COLO668 (cell line): ENCODE data around the gene RASSF3.
"Not testable (repeated sequence)": the region's sequence is repeated elsewhere in the genome, so short reads cannot be mapped to it uniquely, and the experiment has no call there.

Source experiments
- DNase-seq: peaks from one replicate; lab custom pipeline; 2025; ENCODE audit not compliant: unreplicated experiment; lab: John Stamatoyannopoulos, UW

The RASSF3 gene

DNA sequence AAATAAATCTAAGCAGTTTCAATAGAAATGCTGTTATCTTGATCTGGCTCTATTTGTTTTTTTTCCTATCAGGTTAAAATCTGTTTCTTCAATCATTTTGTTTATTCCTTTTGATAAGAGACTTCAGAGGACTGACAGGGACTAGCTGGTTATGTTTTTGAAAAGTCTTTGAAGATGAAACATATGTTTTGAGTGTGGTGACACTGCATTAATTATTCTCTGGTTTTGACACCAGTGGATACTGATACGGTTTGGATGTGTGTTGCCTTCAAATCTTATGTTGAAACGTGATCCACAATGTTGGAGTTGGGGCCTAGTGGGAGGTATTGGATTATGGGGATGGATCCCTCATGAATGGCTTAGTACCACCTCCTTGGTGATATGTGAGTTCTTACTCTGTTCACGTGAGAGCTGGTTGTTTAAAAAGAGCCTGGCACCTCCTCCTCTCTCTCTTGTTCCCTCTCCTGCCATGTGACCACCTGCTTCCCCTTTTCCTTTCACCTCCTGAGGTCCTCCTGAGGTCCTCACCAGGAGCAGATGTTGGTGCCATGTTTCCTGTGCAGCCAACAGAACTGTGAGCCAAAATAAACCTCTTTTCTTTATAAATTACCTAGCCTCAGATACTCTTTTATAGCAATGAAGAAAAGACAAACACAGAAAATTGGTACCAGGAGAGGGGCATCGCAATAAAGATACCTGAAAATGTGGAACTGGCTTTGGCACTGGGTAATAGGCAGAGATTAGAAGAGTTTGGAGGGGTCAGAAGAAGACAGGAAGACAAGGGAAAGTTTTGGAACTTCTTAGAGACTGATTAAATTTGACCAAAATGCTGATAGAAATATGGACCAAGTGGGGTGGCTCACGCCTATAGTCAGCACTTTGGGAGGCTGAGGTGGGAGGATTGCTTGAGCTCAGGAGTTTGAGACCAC is 23.0 kb downstream of the RASSF3 start:
- no peak for DNase-seq

DNA sequence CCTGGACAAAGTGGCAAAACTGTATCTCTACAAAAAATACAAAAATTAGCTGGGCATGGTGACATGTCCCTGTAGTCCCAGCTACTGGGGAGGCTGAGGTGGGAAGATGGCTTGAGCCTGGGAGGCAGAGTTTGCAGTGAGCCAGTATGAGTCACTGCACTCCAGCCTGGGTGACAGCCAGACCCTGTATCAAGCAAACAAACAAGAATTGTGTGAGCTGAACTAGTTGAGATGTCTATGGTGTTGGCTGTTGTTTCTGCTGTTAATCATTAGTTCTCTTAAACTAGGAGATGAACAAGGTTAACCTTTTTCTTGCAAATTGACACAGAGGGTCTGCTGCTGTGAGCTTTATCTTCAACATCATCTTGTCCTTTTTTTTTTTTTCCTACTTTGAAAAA is 23.6 kb downstream of the RASSF3 start:
- peak; percentile 54 for DNase-seq

DNA sequence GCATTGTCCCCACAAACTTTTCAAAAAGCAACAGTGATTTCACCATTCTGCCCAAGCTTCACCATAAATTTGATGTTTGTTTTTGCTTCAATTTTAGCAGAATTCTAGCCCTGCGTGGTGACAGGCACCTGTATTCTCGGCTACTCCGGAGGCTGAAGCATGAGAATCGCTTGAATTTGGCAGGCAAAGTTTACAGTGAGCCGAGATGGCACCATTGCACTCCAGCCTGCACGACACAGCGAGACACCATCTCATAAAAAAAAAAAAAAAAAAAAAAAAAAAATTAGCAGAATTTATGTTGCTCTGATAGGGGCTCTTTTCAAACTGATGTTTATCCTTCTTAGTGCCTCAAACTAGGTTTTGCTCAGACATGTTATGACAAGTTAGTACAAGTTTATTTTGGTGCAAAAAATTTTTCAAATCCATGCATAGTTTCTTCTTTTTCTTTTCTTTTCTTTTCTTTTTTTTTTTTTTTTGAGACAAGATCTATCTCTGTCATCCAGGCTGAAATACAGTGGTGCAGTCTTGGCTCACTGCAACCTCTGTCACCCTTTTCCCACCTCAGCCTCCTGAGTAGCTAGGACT is 24.3 kb downstream of the RASSF3 start:
- DNase-seq = no peak

DNA sequence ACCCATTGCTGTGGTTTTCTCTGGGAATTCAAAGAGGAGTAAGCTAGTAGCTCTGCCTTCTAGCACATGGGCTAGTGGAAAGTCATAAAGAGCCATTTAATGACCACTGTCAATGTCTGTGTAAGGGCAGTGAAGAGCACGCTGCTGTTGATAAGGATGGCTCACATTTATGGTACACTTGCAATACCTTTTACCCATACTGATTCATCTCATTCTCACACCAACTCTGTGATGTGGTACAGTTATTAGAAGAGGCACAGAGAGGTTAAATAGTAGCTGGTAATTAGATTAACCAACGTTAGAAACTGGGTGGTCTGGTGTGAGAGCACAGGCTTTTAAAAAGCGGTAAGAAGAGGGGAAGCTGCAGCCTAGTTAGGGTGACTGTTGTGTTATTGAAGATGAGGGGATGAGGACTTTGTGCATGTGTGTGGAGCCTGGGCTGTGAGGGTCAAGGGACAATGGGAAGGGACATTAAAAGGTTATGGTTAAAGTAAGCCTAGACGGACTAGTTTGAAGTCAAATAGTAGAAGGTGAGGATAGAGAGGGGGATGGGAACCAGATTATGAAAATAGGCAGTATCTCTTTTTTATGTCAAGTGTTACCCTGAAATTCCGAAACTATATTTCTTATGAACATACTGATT is 25.2 kb downstream of the RASSF3 start:
- no peak for DNase-seq

DNA sequence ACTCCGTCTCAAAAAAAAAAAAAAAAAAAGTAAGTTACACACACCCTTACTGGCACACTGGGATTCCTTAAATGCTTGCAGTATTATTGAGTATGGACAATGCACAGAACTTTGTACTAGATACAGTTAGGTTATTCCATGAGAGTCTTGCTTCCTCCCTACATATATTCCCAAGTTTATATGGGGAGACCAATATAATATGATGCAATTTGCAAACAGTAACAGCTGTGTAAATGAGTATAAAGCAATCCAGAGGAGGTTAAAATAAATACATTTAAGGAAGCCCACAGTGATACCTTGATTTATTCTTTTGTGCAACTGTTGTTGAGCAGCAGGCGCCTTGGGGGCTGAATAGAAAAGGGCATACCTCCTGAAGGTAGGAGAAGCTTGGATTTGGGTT is 26.6 kb downstream of the RASSF3 start:
- DNase-seq = no peak

DNA sequence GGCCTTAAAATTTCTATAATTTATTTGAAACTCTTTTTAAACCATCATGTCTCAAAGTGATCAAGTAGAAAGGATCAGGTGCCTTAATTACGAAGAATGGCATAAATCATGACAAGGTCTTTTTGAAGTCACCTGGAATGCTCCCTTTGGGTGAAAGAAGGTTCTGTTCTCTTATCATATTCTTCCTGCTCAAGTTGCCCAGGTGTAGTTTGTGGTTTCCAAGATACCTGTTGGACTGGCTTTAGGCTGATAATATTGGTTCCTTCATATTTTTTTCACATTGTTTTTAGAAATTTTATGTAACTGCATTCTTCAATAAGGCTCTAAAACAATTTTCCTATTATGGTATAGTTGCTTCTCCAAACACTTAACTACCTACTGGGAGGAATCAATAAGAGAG is 29.2 kb downstream of the RASSF3 start:
- DNase-seq = no peak

DNA sequence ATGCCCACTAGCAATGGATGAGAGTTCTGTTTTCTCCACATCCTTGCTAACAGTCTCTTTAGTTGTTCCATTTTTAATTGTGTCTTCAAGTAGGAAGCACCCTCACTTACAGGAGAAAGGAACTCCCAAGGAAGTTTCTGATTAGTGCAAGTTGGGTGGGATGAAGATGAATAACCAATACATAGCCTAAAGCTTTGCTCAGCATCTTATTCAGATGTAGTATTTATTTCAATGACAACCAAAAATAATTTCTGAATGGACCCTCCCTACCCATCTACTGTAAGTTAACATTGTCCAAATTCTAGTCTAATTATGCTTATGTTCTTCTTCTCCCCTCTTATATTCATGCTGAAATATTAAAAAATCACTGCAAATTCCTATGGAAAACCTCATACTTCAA is 36.0 kb downstream of the RASSF3 start:
- DNase-seq = no peak

DNA sequence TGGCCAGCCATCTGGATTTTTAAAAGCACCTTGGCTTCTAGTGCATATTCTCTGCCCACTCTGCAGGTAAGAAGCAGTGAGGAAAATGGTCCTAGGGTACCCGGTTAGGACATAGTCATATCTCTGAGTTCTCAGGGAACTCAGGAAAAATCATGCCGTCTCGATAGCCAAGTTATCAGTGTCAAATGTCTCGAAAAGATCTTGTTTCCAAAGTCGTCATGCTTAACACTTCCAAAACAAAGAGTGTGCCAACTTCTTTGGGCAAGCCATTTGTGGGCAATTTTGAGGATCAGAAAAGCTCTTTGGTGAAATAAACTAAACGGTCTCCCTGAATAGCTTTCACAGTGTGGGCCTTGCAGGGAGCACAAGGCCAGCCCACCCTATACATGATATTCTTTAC is 39.2 kb downstream of the RASSF3 start:
- no peak for DNase-seq

DNA sequence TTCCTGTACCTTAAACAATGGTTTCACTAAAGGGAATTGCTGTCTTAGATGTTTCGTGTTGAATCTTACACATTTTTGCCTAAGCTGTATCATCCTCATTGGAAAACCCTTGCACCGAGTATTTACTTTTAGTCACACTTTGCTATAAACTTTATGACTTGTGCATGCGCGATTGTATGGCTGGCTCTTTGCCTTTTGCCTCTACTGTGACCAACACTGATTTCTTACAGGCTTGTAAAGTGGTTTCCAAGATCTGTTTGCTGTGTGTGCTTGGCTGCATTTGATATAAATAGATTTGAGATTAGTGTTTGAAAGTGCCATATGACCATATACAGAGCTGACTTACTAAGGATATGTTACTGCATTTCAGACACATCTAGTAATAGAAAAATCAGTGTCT is 40.5 kb downstream of the RASSF3 start:
- DNase-seq = no peak

DNA sequence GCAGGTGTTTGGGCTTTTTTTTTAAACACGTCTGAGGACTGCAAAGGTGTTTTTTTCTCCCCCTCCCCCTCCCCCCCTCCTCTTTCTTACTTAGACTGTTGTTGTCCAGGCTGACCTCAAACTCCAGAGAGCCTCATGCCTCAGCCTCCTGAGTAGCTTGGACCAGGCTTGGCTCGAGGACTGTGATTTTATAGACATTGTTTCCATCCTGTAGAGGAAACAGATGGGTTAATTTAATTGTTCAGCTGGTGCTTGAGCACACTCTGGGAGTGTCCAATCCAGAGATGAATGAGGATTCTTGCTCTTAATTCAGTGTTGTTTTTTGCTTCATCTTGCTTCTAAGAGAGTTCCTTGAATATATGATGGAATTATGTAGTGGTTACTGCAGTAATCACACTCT is 42.1 kb downstream of the RASSF3 start:
- no peak for DNase-seq

DNA sequence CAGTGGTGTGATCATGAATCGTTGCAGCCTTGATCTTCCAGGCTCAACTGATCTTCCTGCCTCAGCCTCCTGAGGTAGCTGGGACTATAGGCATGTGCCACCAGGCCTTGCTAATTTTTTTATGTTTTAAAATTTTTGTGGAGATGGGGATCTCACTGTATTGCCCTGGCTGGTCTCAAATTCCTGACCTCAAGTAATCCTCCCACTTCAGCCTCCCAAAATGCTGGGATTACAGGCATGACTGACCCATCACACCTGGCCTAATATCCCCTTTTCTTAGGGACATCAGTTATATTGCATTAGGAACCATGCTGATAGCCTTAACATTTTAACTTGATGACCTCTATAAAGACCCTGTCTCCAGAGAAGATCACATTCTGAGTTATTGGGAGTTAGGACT is 42.8 kb downstream of the RASSF3 start:
- no peak for DNase-seq

DNA sequence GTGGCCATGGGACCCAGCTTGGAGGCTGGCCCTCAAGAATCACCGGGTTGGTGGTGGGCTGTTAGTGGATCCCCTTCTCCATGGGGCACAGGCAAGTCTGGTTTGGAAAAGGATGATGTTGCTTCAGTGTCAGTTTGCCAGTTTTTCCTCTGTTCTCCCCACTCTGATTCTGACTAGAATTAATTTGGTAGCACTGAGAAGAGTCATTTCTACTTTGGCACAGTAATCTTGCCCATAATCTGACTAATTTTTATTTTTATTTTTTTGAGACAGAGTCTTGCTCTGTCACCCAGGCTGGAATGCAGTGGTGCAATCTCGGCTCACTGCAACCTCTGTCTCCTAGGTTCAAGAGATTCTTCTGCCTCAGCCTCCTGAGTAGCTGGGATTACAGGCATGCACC is 43.6 kb downstream of the RASSF3 start:
- not testable (repeated sequence) for DNase-seq

DNA sequence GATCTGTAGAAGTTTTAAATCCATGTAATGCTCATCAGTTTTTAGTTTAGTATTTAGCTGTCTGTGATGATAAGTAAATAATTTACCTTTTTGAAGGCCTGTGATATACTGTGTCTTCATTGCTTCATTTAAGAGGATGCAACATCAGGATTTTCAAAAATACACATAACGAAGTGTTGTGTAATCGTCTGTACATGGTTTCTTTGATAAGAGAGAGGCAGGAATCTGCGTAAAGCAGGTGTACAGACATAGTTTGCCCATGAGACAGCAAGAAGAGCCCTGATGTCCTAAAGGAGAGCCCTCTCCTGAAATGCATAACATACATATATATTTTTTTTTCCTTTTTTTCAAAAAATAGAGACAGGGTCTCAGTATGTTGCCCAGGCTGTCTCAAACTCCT is 44.8 kb downstream of the RASSF3 start:
- no peak for DNase-seq

DNA sequence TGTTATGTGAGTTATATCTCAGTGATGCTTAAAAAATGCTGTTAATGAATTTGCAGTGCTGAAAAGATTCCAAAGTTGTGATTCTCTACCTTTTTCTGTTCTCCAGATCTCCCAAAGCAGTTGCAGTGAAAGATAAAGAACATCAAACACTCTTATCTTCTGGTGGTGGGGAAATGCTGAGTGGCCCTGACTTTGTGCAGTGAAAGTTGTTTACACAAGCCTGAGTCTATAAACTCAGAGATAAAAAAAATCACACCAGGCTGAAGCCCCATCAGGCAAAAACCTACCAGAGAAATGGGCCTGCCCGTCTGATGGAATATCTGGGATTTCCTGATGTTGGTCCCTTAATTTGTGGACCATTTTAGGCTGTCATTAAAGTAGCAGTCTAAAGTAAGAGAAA is 46.1 kb downstream of the RASSF3 start:
- DNase-seq = no peak

DNA sequence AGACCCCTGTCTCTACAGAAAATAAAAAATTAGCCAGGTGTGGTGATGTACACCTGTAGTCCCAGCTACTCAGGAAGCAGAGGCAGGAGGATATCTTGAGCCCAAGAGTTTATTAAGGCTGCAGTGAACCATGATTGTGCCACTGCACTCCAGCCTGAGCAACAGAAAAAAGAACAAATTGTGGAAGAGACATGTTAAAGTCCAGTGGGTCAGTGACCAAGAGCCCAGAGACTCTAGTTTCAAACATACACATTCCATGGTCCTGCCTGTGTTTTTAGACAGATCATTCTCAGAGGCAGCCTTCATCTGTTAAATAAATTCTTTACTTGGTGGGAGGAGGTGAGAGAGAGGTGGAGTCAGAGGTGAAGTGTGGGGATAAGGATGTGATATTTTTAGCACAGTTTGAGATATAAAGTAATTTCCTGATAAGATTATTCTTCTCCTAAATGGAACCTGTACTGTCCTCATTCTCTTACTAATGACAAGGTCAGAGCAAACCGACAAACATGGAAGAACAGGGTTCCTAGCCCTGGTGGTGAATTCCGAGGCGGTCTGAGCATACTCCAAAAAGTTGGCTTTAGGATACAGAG is 48.7 kb downstream of the RASSF3 start:
- no peak for DNase-seq

DNA sequence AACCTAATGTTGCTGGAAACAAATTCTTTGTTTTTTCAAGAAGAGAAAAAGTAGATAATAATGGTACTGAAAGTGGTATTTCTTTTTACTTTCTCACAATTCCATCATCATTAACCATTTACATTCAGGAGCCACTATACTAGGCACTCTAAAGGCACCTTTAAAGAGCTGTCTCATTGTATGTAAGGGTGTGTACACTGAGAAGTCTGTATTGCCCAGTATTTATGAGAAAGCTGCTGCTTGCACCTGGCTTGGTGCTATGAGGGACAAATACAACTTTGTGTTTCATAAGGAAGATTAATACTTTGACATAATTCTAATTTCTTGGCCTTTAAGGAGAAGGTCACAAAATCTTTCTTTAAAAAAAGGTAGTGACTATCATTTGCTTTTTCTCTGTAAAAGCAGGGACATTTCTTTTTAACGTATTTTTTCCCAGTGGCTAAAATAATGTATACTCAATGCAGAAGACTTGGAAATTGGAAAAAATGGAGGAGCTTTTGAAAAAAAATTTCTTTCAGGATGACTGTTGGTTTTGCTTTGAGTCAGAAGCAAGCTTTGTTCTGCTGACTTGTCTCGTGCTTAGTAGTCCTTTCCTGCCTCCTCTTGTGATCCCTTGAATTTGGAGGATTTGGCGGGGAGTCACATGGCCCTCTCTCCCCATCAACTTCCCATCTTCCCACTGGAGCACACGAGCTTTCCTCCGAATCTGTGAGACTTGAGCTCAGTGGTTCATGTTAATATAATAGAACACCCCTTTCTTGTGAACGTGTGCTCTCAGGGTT is 50.1 kb downstream of the RASSF3 start:
- DNase-seq = no peak

DNA sequence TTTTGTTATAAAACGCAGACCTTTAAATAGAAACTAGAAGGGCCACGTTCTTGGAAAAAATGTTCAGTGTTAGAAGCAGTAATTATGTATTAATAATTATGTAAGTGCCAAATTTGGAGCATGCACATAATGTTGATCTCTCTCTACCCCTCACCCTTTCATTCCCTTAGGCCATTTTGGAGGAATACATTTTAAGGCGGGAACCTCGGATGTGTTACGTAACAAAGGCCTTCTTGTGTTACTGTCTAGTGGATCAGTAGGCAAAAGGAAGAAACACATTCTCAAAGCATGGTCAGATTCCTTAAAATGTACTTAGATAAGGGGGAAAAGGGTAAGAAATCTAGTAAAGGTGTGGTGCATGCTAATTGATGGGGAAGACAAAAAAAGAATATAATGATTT is 52.7 kb downstream of the RASSF3 start:
- no peak for DNase-seq

DNA sequence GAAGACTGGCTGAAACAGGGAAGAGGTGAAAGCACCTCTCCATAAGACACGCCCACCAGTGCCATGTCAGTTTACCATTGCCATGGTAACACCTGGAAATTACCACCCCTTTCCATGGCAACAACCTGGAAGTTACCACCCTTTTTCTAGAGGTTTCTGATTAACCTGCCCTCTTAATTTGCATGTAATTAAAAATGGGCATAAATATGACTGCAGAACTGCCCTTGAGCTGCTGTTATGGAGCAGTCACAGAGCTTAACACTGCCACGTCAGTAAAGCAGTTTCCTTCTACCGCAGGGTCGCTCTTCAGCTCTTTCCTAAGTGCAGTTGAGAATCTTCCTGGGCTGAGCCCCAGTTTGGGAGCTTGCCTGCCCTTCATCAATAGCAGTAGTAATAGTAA is 55.2 kb downstream of the RASSF3 start:
- no peak for DNase-seq

DNA sequence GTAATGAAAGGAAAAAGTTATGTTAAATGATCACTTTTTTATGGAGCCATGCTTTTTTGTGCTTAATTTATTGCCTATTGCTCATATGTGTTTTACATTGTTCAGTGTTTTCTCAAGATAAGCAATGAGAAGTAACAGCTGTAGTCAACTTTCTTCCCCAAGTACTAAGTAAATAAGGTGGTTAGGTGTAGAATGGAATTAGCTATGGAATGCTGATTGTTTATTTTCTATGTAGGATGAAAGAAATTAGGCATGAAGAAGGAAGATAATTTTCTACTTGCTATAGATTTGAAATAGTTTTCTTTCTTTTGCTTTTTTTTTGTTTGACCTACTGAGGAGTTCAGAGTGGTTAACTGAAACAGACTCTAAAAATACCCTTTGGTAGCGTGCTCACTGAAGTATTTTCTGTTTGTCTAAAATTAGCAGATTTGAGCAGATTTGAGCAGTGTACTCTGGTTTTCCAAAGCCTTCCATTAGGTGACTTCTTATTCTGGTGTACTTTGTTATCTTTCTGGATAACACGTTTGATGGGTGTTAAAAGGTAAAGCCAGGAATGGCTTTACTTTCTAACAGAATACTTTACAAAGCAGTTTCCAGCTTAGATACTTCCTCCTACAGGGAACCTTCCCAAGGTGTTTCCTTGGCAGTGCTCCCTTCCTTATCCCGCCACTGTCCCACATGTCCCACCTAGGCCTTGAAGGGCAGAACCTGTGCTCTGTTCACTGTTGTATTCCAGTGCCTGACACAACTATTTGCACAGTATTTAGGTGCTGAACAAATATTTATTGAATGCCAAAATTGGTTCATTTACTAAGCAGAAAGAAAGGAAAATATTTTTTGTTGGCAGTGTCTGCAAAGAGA is 56.0 kb downstream of the RASSF3 start:
- DNase-seq = no peak

DNA sequence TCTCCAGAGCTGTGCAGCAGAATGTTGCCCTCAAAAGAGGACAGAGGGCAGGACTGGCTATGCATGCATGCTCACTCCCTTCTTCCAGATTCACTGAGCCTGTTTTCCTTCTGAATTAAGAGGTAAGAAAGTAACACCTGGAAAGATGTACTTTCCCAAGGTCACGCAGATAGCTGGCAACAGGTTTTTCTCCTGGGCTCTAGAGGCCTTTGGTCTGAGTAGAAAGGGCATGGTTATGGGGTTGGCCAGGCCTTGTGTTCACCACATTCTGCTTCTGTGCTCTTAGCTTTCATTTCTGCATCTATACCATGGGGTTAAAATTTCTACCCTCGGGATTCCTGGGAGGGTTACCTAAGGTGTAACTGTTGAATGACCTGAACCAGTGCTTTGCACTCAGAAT is 57.5 kb downstream of the RASSF3 start:
- DNase-seq = no peak
